ENCODE results near the gene MEGF6.

The MEGF6 gene

GRCh38 chr1:3501856-3502640 is 109.3 kb downstream of the MEGF6 start:
- H3K27ac Mint-ChIP-seq, result no peak overlapping the region
- H3K27me3 Mint-ChIP-seq, result no peaks in the 10 kb centered on the region
- H3K36me3 Mint-ChIP-seq (ENCODE audit: low read depth), result no peaks in the 10 kb centered on the region
- no peak for DNase-seq
- H3K4me3 Mint-ChIP-seq, result no peak overlapping the region
- H3K4me1 Mint-ChIP-seq (ENCODE audit: low read depth), result no peaks in the 10 kb centered on the region
- no peaks in the 10 kb centered on the region for H3K9me3 Mint-ChIP-seq

- no peak overlapping the region for H3K27ac Mint-ChIP-seq
- no peaks in the 10 kb centered on the region for H3K9me3 Mint-ChIP-seq
- no peak overlapping the region for H3K4me3 Mint-ChIP-seq
- no peak for DNase-seq
- no peaks in the 10 kb centered on the region for H3K36me3 Mint-ChIP-seq (ENCODE audit: low read depth)
- H3K4me1 Mint-ChIP-seq (ENCODE audit: low read depth), result no peaks in the 10 kb centered on the region
- H3K27me3 Mint-ChIP-seq, result no peaks in the 10 kb centered on the region
Observed at GRCh38 chr1:3501437-3501836, 109.9 kb downstream of the MEGF6 start.

GRCh38 chr1:3500265-3500835 is 111.0 kb downstream of the MEGF6 start:
- no peaks in the 10 kb centered on the region for H3K36me3 Mint-ChIP-seq (ENCODE audit: low read depth)
- no peaks in the 10 kb centered on the region for H3K9me3 Mint-ChIP-seq
- H3K27me3 Mint-ChIP-seq, result no peaks in the 10 kb centered on the region
- no peak overlapping the region for H3K27ac Mint-ChIP-seq
- H3K4me1 Mint-ChIP-seq (ENCODE audit: low read depth), result no peaks in the 10 kb centered on the region
- H3K4me3 Mint-ChIP-seq, result no peak overlapping the region
- no peak for DNase-seq

GRCh38 chr1:3499611-3500010 is 111.7 kb downstream of the MEGF6 start:
- Mint-ChIP-seq H3K27ac (no peak overlapping the region), H3K4me3 (no peak overlapping the region), H3K27me3 (no peaks in the 10 kb centered on the region), H3K36me3 (ENCODE audit: low read depth) (no peaks in the 10 kb centered on the region), H3K4me1 (ENCODE audit: low read depth) (no peaks in the 10 kb centered on the region), H3K9me3 (no peaks in the 10 kb centered on the region)
- no peak for DNase-seq

GRCh38 chr1:3498986-3499385 is 112.3 kb downstream of the MEGF6 start:
- no peak for DNase-seq
- Mint-ChIP-seq H3K36me3 (ENCODE audit: low read depth) (no peaks in the 10 kb centered on the region), H3K27ac (no peak overlapping the region), H3K4me1 (ENCODE audit: low read depth) (no peaks in the 10 kb centered on the region), H3K9me3 (no peaks in the 10 kb centered on the region), H3K27me3 (no peaks in the 10 kb centered on the region), H3K4me3 (no peak overlapping the region)

GRCh38 chr1:3498246-3498930 is 112.9 kb downstream of the MEGF6 start:
- Mint-ChIP-seq H3K27me3 (no peaks in the 10 kb centered on the region), H3K27ac (no peak overlapping the region), H3K36me3 (ENCODE audit: low read depth) (no peaks in the 10 kb centered on the region), H3K4me3 (no peak overlapping the region), H3K9me3 (no peaks in the 10 kb centered on the region), H3K4me1 (ENCODE audit: low read depth) (no peaks in the 10 kb centered on the region)
- DNase-seq, result no peak

GRCh38 chr1:3497521-3497920 is 113.8 kb downstream of the MEGF6 start:
- DNase-seq, result no peak
- Mint-ChIP-seq H3K4me3 (no peak overlapping the region), H3K9me3 (no peaks in the 10 kb centered on the region), H3K36me3 (ENCODE audit: low read depth) (no peaks in the 10 kb centered on the region), H3K27me3 (no peaks in the 10 kb centered on the region), H3K27ac (no peak overlapping the region), H3K4me1 (ENCODE audit: low read depth) (no peaks in the 10 kb centered on the region)

- Mint-ChIP-seq H3K36me3 (ENCODE audit: low read depth) (no peaks in the 10 kb centered on the region), H3K4me1 (ENCODE audit: low read depth) (no peaks in the 10 kb centered on the region), H3K4me3 (no peak overlapping the region), H3K27ac (no peak overlapping the region), H3K27me3 (no peaks in the 10 kb centered on the region), H3K9me3 (no peaks in the 10 kb centered on the region)
- DNase-seq, result no peak
Observed at GRCh38 chr1:3496916-3497315, 114.4 kb downstream of the MEGF6 start.

- Mint-ChIP-seq H3K36me3 (ENCODE audit: low read depth) (no peaks in the 10 kb centered on the region), H3K4me1 (ENCODE audit: low read depth) (peaks cover 4% of the 10 kb centered on the region), H3K27me3 (no peaks in the 10 kb centered on the region), H3K27ac (peak overlapping the region; percentile 11), H3K4me3 (no peak overlapping the region), H3K9me3 (no peaks in the 10 kb centered on the region)
- DNase-seq, result no peak
Observed at GRCh38 chr1:3495776-3496745, 115.2 kb downstream of the MEGF6 start.

- no peak for DNase-seq
- H3K27ac Mint-ChIP-seq, result no peak overlapping the region
- H3K9me3 Mint-ChIP-seq, result no peaks in the 10 kb centered on the region
Observed at GRCh38 chr1:3494321-3495308, 116.7 kb downstream of the MEGF6 start.

GRCh38 chr1:3492545-3493246 is 118.6 kb downstream of the MEGF6 start:
- H3K4me3 Mint-ChIP-seq, result no peak overlapping the region
- no peaks in the 10 kb centered on the region for H3K36me3 Mint-ChIP-seq (ENCODE audit: low read depth)
- no peak overlapping the region for H3K27ac Mint-ChIP-seq
- peaks cover 12% of the 10 kb centered on the region for H3K9me3 Mint-ChIP-seq
- H3K27me3 Mint-ChIP-seq, result no peaks in the 10 kb centered on the region
- DNase-seq, result no peak
- H3K4me1 Mint-ChIP-seq (ENCODE audit: low read depth), result peaks cover 5% of the 10 kb centered on the region

More at GRCh38 chr1:3494321-3495308, 116.7 kb downstream of the MEGF6 start:
- Mint-ChIP-seq H3K4me3 (no peak overlapping the region), H3K4me1 (ENCODE audit: low read depth) (peaks cover 5% of the 10 kb centered on the region), H3K27me3 (no peaks in the 10 kb centered on the region), H3K36me3 (ENCODE audit: low read depth) (no peaks in the 10 kb centered on the region)

GRCh38 chr1:3491291-3492246 is 119.7 kb downstream of the MEGF6 start:
- Mint-ChIP-seq H3K9me3 (peaks cover 13% of the 10 kb centered on the region), H3K27ac (no peak overlapping the region), H3K27me3 (no peaks in the 10 kb centered on the region), H3K4me1 (ENCODE audit: low read depth) (peaks cover 5% of the 10 kb centered on the region), H3K36me3 (ENCODE audit: low read depth) (no peaks in the 10 kb centered on the region), H3K4me3 (peak overlapping the region; percentile 61)
- DNase-seq, result peak; percentile 92
